Thyroid gland (tissue), 4 donors: ENCODE data around the gene TAP2.

ENCODE experiments used
- POLR2A ChIP-seq, 2 donors: fragments of 450-650 bp; IDR thresholded peaks; one replicate each; pipeline ENCODE4 v1.6.1; 2017; ENCODE audit warnings: antibody characterized with exemption in 2 of 2, mild to moderate bottlenecking in 2 of 2, moderate library complexity in 1 of 2
- TF ChIP-seq, protein P1 (sequence below), 6 experiments: fragments of 200-600 bp in 3 of 6; fragments of 450-650 bp in 3 of 6; sonication (generic) in 3 of 6; IDR thresholded peaks; one replicate each; pipeline ENCODE4 v1.5.1; 2016 to 2019; ENCODE audit warnings: antibody characterized with exemption in 6 of 6, mild to moderate bottlenecking in 2 of 6, inconsistent platforms in 1 of 6, moderate library complexity in 1 of 6

DNA sequence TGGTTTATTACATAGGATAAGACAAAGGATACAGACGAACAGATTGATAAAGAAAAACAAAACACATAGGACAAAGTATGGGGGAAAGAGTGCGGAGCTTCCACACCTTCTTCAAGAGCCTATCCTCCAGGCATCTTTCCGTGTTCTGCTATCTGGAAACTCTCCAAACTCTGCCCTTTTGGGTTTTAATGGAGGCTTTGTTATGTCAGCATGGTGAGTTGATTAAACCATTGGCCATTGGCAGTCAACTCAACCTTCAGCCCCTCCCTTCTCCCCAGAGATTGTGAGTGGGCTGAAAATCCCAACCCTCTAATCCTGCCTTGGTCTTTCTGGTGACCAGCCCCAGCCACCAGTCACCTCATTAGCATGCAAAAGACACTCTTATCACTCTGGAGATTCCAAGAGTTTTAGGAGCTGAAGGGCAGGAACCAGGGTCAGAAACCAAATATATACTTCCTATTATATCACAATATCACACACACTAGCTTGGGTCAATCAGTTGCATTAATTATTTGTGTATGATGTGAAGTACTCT, 45.6 kb downstream of the TAP2 start:
- TF ChIP-seq, protein P1, sequence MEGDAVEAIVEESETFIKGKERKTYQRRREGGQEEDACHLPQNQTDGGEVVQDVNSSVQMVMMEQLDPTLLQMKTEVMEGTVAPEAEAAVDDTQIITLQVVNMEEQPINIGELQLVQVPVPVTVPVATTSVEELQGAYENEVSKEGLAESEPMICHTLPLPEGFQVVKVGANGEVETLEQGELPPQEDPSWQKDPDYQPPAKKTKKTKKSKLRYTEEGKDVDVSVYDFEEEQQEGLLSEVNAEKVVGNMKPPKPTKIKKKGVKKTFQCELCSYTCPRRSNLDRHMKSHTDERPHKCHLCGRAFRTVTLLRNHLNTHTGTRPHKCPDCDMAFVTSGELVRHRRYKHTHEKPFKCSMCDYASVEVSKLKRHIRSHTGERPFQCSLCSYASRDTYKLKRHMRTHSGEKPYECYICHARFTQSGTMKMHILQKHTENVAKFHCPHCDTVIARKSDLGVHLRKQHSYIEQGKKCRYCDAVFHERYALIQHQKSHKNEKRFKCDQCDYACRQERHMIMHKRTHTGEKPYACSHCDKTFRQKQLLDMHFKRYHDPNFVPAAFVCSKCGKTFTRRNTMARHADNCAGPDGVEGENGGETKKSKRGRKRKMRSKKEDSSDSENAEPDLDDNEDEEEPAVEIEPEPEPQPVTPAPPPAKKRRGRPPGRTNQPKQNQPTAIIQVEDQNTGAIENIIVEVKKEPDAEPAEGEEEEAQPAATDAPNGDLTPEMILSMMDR (IDR thresholded peaks at IDR 0.05) = no peak
- no peak for TF ChIP-seq POLR2A (IDR thresholded peaks at IDR 0.05)
